ENCODE results near the gene FKBP1B. TPM values are rescaled to one million over a fixed set of nuclear protein-coding genes. Genes with fewer than 3 reads are reported as not detected.
A peak's percentile ranks its signal among the peaks of the same experiment; 100 is the strongest.
"Not testable (repeated sequence)": the region's sequence is repeated elsewhere in the genome, so short reads cannot be mapped to it uniquely, and the experiment has no call there.

FKBP1B gene
- 0.38 TPM in 1 of 2 replicates, not detected in the other for total RNA-seq (2014; rRNA removed; shearing (Covaris generic))
- not detected in 2 replicates for polyA plus RNA-seq (2014; cell fraction: nucleus; rRNA removed)

DNA sequence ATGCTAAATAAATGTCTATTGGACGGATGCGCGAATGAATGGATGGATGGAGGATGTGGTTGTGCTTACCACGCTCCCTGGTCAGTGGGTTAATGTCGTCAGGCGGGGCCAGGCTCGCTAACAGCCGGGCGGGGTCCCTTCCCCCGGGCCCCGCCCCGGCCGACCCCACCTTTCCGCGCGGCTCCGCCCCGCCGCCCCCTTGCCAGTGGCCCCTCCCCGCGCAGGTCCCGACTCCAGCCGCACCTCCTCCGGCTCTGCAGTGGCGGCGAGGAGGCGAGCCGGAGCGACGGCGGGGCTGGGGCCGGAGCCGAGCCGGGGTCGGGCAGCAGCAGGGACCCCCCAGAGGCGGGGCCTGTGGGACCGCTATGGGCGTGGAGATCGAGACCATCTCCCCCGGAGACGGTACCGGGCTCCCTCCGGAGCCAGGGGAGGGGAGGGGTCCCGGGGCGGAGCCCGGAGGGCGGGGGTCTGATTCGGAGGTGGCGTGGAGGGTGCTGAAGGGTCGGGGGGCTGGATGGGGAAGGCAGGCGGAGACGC, at the start of gene FKBP1B:
FKBP1B (plus strand) TSS at position 257 of the 537 bp plus-strand sequence; CDS start at position 366, 109 bp downstream.
- DNase-seq (ENCODE audit: extremely low read depth, low read depth) = peak; percentile 23

DNA sequence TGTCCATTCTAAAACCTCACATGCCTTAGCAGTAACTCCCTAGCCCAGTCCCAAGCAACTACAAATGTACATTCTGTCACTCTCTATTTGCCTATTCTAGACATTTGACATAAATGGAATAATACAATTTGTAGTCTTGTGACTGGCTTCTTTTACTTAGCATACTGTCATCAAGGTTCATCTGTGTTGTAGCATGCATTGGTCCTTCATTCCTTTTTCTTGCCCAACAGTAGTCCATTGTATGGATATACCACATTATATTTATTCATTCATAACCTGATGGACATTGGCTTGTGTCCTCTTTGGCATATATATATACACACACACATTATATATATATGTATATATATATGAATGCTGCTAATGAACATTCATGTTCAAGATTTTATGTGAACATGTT, 41.8 kb upstream of the FKBP1B start:
- DNase-seq (ENCODE audit: extremely low read depth, low read depth) = no peak

DNA sequence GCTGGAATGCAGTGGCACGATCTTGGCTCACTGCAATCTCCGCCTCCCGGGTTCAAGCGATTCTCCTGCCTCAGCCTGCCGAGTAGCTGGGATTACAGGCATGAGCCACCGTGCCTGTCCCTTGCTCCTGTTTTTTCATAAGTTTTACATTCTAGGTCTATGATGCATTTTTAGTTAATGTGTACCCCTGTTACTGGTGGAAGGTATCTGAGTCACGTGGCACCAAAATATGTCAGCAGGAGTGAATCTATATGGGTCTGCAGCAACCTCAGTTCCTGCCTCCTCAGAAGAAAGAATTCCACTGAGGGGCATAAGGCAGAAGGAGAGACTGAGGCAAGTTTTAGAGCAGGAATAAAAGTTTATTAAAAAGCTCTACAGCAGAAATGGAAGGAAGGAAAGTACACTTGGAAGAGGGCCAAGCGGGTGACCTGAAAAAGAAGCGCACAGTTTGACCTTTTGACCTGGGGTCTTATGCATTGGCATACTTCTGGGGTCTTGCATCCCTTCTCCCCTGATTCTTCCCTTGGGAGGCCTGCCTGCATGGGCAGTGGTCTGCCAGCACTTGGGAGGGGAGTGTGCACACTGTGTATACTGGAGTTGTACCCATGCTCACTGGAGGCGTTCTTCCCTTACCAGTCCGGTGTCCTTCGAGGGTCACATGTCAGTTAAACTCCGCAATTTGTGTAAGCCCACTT, 40.7 kb upstream of the FKBP1B start:
- DNase-seq (ENCODE audit: extremely low read depth, low read depth) = no peak

- DNase-seq (ENCODE audit: extremely low read depth, low read depth) = no peak
Observed at GRCh38 chr2:24009367-24009679, 40.2 kb upstream of the FKBP1B start.

GRCh38 chr2:24009680-24010476, 39.7 kb upstream of the FKBP1B start, which contains the start of gene MFSD2B:
Gene MFSD2B (plus strand): TSS chr2:24010085. CDS start chr2:24010097, 12 bp downstream.
- no peak for DNase-seq (ENCODE audit: extremely low read depth, low read depth)

- DNase-seq (ENCODE audit: extremely low read depth, low read depth) = no peak
Observed at GRCh38 chr2:24010477-24011249, 38.9 kb upstream of the FKBP1B start.

GRCh38 chr2:24011250-24012104, 38.1 kb upstream of the FKBP1B start:
- no peak for DNase-seq (ENCODE audit: extremely low read depth, low read depth)

- DNase-seq (ENCODE audit: extremely low read depth, low read depth) = no peak
Observed at GRCh38 chr2:24012521-24013188, 36.9 kb upstream of the FKBP1B start.

- DNase-seq (ENCODE audit: extremely low read depth, low read depth) = not testable (repeated sequence)
Observed at GRCh38 chr2:24014902-24015301, 34.6 kb upstream of the FKBP1B start.

DNA sequence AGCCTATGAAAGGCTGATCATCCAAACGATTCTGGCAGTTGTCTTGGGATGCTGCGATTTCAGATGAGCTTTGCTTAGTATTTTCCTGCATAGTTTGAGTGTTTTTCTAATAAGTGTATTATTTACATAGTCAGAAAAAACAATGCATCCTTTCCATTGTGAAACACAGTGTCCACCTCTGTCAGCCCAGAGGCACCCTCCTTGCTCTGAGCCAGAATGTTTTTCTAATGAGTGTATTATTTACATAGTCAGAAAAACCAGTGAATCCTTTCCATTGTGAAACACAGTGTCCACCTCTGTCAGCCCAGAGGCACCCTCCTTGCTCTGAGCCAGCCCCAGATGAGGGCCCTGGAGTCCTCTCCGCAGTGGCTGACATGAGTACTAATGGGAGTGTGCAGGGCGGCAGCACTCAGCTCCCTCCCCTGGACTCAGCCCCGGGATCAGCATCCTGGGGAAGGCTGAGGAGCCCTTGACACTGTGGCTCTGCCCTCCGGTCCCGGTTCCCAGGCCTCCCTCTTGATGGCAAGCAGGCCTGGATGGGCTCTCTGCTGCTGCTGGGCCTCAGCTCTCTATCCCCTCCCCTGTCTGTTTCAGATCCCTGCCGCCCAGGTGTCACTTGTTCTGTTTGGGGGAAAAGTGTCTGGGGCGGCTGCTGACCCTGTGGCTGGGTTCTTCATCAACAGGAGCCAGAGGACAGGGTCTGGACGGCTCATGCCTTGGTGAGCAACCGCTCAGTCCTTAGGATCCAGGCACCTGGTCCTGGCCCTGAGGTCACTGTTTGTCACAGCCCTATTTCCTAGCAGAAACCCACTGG, 33.8 kb upstream of the FKBP1B start:
- peak; percentile 66 for DNase-seq (ENCODE audit: extremely low read depth, low read depth)

DNA sequence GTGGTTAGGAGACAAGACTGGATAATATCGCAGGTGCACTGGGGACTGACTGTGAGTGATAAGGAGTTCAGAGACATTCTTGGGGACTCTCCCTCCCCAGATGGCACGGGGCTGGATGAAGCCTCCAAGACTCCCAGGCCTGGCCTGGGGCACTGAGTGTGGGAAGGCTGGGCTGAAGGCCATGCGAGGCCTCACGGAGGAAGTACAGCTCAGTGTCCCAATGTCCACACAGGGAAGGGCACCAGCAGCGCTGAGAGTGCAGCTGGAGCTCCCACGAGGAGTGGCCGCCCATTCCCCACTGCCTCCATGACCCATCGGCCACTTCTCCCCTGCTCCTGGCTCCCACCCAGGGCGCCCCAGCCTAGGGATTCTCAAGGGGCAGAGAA, 33.2 kb upstream of the FKBP1B start:
- DNase-seq (ENCODE audit: extremely low read depth, low read depth) = no peak

DNA sequence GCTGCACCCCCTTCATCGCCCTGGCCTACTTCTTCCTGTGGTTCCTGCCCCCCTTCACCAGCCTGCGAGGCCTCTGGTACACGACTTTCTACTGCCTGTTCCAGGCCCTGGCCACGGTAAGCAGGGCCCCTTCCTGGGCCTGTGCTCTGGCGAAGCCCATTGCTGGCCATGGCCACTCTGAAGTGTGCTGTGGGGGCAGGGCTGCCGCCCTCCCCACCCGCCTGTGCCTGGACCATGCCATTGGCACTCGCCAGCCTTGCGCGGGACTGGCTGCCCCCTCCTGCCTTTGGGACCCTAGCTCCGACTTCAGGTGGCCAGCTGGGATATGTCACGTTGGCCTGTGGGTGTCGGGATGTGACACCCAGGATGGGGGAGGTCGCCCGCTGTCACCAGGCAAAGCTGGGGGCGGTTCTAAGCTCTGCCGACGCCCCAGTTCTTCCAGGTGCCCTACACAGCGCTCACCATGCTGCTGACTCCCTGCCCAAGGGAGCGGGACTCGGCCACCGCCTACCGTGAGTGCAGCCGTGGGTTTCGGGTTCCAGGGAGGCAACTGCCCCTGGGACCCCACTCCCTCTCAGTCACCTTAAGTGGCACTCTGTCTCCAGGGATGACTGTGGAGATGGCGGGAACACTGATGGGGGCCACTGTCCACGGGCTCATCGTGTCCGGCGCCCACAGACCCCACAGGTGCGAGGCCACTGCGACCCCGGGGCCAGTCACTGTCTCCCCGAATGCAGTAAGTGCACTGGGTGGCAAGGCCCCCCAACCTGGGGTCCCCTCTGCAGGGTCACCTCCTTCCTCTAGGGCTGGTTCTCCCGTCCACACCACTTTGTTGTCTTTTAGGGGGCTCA, 32.5 kb upstream of the FKBP1B start:
- DNase-seq (ENCODE audit: extremely low read depth, low read depth) = no peak

GRCh38 chr2:24017711-24018110, 31.8 kb upstream of the FKBP1B start:
- DNase-seq (ENCODE audit: extremely low read depth, low read depth) = no peak

GRCh38 chr2:24018241-24018640, 31.3 kb upstream of the FKBP1B start:
- no peak for DNase-seq (ENCODE audit: extremely low read depth, low read depth)

GRCh38 chr2:24019729-24020128, 29.8 kb upstream of the FKBP1B start:
- no peak for DNase-seq (ENCODE audit: extremely low read depth, low read depth)

- no peak for DNase-seq (ENCODE audit: extremely low read depth, low read depth)
Observed at GRCh38 chr2:24020244-24020643, 29.3 kb upstream of the FKBP1B start.

- no peak for DNase-seq (ENCODE audit: extremely low read depth, low read depth)
Observed at GRCh38 chr2:24021122-24021998, 28.2 kb upstream of the FKBP1B start.
